AG09319 (cell line): ENCODE data around the gene IQCN.

ENCODE experiments used
- DNase-seq: peaks from one replicate; pipeline ENCODE4 v3.0.0-alpha.2; 2010; ENCODE audit warnings: low read depth; ENCODE audit errors: extremely low read depth
- TF ChIP-seq, protein P1 (sequence below): IDR thresholded peaks from 2 replicates; pipeline ENCODE4 v1.5.1; 2011; ENCODE audit warnings: low read depth, mild to moderate bottlenecking, inconsistent platforms, low read length, moderate library complexity

The IQCN gene, protein sequence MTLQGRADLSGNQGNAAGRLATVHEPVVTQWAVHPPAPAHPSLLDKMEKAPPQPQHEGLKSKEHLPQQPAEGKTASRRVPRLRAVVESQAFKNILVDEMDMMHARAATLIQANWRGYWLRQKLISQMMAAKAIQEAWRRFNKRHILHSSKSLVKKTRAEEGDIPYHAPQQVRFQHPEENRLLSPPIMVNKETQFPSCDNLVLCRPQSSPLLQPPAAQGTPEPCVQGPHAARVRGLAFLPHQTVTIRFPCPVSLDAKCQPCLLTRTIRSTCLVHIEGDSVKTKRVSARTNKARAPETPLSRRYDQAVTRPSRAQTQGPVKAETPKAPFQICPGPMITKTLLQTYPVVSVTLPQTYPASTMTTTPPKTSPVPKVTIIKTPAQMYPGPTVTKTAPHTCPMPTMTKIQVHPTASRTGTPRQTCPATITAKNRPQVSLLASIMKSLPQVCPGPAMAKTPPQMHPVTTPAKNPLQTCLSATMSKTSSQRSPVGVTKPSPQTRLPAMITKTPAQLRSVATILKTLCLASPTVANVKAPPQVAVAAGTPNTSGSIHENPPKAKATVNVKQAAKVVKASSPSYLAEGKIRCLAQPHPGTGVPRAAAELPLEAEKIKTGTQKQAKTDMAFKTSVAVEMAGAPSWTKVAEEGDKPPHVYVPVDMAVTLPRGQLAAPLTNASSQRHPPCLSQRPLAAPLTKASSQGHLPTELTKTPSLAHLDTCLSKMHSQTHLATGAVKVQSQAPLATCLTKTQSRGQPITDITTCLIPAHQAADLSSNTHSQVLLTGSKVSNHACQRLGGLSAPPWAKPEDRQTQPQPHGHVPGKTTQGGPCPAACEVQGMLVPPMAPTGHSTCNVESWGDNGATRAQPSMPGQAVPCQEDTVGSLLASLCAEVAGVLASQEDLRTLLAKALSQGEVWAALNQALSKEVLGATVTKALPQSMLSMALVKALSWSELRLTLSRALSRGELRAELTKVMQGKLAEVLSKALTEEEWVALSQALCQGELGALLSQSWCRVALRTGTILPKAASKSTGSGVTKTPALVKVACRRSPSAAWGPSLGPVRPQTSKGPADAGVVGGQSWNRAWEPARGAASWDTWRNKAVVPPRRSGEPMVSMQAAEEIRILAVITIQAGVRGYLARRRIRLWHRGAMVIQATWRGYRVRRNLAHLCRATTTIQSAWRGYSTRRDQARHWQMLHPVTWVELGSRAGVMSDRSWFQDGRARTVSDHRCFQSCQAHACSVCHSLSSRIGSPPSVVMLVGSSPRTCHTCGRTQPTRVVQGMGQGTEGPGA (N-terminal part only)

DNA sequence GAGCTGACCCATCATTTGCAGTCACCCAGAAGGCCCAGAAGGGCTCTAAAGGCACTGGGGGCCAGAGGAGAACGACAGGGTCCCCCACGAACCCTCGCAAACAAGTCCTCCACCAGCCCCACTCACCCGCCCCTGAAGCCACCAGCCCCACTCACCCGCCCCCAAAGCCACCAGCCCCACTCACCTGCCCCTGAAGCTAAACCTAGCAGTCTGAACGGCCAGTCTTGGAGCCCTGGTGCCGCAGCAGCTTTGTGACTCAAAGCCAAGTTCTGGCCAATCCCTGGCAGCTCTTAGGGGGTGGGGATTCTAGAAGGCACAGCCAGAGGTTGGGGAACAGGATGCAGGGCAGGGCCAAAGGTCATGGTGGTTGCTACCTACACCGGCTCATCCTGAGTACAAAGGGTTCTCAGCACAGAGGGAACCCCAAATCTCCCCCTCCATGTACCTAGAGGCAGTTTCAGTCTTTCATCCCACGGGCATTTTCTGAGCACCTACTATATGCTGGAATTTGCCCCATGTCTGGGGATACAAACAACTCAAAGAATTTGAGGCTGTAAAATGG lies at the start of gene IQCN:
Gene IQCN, minus strand, starts transcription at position 234 of the 562 bp plus-strand sequence. CDS start 4,974 bp downstream, outside the sequence.
- no peak for DNase-seq

DNA sequence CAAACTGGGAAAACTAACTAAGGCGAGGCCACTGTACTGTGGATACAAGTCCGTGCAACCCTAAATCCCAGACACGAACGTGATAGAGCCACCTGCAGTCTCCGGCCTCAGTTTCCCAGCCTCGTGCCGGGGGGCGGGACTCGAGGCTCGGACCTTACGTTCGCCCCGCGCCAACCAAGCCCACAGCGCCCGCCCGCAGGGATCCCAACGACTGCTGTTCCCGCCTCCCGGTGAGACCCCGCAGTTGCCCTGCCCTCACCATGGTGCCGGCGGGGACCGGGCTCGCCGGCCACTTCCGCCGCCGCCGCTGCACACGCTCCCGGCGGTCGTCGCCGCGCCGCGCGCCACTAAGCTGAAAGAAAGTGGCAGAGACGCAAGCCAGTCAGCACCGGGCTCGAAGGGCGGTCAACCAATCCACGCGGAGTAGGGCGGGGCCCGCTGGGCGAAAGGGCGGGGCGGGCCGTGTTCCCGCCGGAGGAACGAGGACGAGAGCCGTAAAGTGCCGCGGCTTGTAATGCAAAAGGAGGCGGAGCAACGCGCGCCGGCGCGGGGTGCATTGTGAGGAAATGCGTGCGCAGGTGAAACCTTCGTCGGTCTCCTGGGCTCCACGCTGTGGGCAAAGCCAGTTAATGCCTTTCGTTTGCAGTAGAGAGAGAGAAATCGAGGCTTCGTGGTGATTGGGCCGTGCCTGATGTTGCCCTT lies 48.7 kb upstream of the IQCN start, which contains the start of gene LSM4:
Gene LSM4, minus strand, starts transcription at position 318 of the 702 bp plus-strand sequence. Its CDS starts 56 bp downstream, at position 262.
- TF ChIP-seq, protein P1, sequence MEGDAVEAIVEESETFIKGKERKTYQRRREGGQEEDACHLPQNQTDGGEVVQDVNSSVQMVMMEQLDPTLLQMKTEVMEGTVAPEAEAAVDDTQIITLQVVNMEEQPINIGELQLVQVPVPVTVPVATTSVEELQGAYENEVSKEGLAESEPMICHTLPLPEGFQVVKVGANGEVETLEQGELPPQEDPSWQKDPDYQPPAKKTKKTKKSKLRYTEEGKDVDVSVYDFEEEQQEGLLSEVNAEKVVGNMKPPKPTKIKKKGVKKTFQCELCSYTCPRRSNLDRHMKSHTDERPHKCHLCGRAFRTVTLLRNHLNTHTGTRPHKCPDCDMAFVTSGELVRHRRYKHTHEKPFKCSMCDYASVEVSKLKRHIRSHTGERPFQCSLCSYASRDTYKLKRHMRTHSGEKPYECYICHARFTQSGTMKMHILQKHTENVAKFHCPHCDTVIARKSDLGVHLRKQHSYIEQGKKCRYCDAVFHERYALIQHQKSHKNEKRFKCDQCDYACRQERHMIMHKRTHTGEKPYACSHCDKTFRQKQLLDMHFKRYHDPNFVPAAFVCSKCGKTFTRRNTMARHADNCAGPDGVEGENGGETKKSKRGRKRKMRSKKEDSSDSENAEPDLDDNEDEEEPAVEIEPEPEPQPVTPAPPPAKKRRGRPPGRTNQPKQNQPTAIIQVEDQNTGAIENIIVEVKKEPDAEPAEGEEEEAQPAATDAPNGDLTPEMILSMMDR: peak; percentile 16
- peak; percentile 85 for DNase-seq

More for the DNA sequence above, at the start of gene IQCN:
- TF ChIP-seq, protein P1: no peak

DNA sequence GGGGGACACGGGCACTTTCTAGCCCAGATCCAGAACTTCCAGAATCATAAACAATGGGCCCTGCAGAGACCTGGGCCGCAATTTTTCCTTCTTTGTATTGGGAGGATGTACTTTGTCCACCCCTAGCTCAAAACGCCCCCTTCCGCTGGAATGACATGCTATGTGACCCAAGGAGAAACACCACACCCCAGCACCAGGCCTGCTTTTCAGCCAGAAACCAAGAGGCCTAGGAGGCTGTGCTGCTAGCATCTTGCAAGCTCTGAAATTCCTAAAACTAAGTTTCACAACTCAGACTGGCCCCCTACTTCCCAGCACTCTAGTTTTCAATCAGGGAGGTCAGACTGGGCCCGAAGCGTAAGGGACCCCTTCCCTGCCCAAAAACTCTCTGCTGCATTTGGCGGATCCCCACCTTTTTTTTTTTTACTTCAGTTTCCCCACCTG lies 48.1 kb upstream of the IQCN start:
- TF ChIP-seq, protein P1: peak; percentile 21
- DNase-seq: no peak

DNA sequence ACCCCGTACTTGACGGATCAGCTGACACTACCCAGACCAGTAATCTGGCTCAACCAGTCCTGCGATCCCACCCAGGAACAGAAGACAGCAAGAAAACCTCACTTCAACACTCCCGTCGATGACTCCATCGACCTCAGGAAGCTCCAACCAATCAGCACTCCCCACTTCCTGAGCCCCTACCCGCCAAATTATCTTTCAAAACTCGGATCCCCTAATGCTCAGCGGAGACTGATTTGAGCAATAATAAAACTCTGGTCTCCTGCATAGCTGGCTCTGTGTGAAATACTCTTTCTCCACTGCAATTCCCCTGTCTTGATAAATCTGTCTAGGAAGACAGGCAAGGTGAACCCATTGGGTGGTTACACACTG lies 47.5 kb upstream of the IQCN start:
- TF ChIP-seq, protein P1: no peak
- DNase-seq: no peak

DNA sequence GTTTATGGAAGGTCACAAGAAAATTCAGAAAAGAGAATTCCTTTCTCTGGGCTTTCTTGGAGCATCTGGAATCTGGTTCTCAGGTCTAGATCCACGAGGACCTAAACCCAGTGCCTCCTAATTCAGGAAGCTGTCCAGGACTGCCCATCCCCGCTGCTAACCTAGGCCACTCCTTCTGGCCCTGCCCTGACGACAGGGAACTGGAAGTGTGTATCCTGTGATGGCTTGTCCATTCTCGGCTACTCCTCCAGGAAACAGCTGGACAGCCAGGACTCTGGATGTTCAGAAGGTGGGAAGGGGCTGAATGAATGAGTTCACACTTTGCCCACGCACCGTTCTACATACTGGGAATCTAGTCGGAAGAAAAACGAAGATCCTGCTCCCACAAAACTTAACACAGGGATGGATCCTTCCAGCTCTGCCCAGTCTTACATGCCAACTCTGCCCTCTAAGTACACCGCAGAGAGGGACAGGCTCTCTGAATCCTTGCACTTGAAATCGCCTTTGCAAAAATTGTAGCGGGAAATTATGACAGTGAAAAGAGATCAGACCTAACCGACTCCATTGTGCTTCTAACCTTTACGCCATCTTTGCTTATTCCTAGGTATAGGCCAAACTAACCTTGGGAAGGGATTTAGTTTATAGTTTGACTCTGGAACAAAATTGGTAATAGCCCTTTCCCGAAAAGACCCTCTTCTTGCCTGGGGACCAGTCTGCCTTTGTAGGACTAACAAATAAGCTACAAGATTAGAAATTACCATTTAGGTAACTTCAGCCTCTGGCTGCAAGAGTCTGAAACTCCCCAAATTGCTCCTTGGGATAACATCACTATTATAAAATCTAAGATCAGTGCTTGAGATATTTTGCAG lies 46.8 kb upstream of the IQCN start:
- no peak for DNase-seq
- TF ChIP-seq, protein P1: no peak
